ENCODE results near the gene CENPB.
A peak's percentile ranks its signal among the peaks of the same experiment; 100 is the strongest.
"Not testable (repeated sequence)": the region's sequence is repeated elsewhere in the genome, so short reads cannot be mapped to it uniquely, and the experiment has no call there.

CENPB gene

GRCh38 chr20:3786665-3787323 lies at the start of gene CENPB:
Gene CENPB, minus strand, starts transcription at chr20:3786740. Its CDS starts 257 bp downstream, at chr20:3786483.
- peak; percentile 81 for DNase-seq

- no peak for DNase-seq
Measured at GRCh38 chr20:3836132-3836531, 49.6 kb upstream of the CENPB start.

DNA sequence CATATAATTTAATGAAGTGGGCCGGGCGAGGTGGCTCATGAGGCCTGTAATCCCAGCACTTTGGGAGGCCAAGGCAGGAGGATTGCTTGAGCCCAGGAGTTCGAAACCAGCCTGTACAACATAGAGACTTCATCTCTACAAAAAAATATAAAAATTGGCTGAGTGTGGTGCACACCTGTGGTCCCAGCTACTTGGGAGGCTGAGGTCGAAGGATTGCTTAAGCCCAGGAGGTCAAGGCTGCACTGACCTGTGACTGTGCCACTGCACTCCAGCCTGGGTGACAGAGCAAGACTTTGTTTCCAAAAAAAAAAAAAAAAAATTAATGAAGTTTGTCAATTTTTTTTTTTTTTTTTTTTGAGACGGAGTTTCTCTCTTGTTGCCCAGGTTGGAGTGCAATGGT lies 43.4 kb upstream of the CENPB start:
- DNase-seq = not testable (repeated sequence)

- DNase-seq = no peak
Measured at GRCh38 chr20:3828798-3829197, 42.3 kb upstream of the CENPB start.

DNA sequence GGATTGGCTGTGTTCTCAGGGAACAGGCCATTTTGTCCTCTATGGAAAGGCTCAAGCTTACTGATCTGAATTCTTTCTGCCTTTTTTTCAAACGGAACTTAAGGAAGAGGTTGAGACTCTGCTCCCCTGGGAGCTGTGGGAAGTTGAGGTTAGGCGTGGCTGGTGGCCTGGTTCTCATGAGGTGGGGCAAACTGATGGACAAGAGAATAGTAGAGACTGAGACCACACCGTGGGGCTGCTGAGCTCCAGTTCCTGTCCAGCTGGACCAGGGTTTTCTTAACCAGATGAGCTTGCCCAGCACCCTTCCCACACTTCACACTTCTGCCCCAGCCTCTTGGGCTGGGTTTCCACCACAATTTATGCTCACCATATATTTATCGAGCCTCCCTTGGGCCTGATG lies 39.9 kb upstream of the CENPB start:
- DNase-seq = no peak

DNA sequence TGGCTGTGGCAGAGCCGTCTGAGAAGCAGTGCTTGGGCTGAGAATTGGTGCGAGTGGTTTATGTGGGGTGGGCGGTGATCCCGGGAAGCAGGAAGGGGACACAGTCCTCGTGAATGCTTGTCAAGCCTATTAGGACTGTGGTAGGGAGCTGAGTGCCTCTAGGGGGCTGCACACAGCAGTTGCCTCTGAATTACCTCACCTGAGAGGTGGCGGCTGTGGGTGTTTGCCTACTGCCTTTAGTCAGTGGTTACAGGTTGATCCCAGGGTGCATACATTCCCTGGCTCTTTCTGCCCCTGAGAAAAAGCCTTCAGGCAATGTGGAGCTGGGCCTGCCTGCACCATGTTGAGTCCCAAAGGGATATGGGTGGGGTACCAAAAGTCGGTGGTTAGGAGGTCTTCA lies 39.0 kb upstream of the CENPB start:
- no peak for DNase-seq

- DNase-seq = no peak
Measured at GRCh38 chr20:3823881-3824280, 37.3 kb upstream of the CENPB start.

GRCh38 chr20:3821996-3822395 lies 35.5 kb upstream of the CENPB start:
- no peak for DNase-seq

- DNase-seq = no peak
Measured at GRCh38 chr20:3820901-3821727, 34.6 kb upstream of the CENPB start.

DNA sequence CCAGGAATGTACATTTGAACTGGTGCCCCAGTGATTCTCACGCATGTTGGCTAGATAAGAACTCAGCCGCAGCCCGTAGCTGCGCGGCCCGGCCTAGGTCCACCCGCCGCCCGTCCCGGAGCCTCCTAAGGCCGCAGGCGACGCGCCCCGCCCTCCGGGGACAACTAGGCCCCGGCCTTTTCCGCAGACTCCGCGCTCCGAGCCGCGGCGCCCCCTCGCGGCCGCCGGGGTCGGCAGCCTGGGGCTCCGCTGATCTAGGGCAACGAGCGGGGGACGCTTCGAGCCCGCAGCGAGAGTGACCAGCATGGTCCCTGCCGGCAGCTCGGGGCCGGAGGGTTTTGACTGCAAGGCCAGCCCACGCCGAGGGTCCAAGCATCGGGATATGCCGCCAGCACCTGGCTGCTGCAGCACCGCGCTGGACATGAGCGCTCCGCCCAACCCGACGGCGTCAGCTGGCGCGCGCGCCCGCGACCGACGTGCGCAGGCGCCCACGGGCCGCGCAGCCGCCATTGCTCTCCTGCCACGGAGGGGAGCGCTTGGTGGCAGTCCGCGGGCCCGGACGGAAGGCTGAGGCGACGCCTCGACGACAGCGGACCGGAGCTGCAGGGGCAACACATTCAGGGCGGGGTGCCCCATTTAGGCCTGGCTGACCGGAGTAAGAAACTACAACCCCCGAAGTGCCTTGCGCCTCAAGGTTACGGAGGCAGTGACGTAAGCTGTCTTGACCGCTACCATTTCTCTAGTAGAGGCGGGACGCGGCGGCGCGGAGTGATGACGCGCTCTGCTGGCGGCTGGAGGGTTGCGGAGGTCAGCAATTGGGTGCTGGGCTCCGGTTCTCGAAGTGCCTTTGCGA lies 33.7 kb upstream of the CENPB start, which contains the start of gene AP5S1:
TSS of gene AP5S1 (plus strand) at position 500 of the 853 bp plus-strand sequence. CDS start 1,571 bp downstream, outside the sequence.
- peak; percentile 96 for DNase-seq

- DNase-seq = no peak
Measured at GRCh38 chr20:3819411-3820047, 33.0 kb upstream of the CENPB start.

DNA sequence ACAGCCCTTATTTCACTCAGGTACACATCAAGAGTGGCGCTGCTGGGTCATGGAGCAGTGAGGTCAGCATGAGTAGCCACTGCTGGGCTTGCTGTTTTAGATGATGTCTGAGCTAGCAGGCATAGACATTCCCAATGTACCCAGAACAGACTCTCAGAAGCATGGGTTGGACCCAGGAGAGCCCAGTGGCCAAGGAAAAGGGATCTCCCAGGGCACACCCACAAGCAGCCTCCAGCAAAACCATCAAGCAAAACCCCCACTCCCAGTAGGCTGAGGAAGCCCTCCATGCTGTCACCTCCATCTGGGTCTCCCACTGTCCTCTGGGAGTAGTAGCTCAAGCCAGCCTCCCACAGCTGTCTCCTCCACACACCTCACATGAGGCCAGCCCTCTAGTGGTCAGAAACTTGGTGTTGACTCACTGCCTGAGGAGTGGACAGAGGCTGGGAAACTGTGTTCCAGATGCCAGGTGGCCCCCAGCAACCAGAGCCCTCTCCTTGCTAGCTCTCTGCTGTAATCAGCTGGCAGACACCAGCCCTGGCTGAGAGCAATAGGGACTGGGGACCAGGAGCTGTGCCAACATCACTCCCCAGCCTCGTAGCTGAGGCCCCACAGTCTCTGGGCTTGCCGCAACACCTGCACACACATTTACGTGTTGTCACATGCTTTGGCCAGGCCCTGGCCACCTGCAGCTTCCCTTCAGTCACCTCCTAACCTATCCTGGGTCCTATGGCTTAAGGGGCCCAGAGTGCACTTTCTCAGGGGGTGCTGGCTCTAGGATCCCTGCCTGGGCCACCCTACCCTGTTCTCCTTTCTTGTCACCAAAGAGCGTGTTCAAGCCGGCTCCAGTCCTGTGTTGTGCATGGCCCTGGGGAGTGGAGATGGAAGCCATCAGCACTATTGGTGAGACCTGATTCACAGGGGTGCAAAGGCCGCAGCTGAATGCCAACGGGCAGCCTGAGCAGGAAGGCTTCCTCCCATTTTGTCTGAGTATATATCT lies 31.9 kb upstream of the CENPB start:
- peak; percentile 72 for DNase-seq

GRCh38 chr20:3815703-3816315 lies 29.3 kb upstream of the CENPB start:
- no peak for DNase-seq

DNA sequence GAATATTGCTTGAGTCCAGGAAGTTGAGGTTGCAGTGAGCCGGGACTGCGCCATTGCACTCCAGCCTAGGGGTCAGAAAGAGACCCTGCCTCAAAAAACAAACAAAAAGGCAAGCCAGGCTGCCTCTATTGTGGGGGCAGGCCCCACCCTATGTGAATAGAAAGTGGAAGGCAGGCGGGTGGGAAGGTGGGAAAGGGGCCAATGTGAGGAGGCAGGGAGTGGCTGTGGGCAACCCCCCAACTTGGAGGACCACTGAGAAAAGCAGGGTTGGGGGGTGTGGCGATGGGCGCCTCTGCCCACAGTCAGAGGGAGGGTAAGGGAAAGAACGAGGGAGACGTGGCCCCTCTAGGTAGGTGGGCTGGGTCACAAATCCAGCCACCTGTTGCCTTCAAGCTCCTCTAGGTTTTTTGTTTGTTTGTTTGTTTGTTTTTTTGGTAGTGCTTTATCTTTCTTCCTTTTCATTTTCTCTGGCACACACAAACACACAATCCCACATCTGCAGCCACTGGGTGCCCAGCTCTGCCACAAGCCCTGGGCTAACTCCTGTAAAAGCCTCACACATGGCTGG lies 28.5 kb upstream of the CENPB start:
- DNase-seq = no peak

DNA sequence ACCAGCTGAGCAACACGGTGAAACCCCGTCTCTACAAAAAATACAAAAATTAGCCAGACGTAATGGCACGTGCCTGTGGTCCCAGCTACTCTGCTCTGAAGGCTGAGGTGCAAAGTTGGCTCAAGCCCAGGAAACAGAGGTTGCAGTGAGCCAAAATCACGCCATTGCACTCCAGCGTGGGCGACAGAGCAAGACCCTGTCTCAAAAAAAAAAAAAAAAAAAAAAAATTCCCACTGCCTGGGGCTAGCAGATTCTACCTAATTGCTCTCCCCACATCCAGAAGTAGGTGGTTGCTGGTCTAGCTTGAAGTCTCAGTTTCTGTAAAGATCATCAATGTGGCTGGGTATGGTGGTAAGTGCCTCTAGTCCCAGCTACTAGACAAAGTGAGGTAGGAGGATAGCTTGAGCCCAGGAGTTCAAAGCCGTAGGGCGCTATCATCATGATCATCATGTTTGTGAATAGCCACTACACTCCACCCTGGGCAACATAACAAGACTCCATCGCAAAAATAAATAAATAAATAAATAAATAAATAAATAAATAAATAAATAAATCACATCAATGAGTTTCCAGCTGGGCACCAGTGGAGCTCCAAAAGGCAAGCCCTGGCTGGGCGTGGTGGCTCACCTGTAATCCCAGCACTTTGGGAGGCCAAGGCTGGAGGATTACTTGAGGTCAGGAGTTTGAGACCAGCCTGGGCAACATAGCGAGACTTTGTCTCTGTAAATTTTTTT lies 27.5 kb upstream of the CENPB start:
- no peak for DNase-seq

GRCh38 chr20:3812975-3813847 lies 26.7 kb upstream of the CENPB start:
- DNase-seq = no peak

DNA sequence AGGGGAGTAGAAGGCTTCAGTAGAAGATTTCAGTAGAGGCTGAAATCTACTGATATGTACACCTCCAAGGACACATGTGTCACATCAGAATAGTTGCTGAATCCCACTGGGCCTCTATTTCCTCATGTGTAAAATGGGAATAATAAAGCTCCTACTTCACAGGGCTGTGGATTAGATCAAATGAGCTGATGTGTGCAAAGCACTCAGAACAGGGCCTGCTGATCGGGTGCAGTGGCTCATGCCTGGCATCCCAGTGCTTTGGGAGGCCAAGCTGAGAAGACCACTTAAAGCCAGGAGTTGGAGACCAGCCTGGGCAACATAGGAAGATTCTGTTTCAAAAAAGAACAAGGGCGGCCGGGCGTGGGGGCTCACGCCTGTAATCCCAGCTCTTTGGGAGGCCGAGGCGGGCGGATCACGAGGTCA lies 25.7 kb upstream of the CENPB start:
- DNase-seq = no peak

- peak; percentile 95 for DNase-seq
Measured at GRCh38 chr20:3811467-3812258, 25.1 kb upstream of the CENPB start.
